VCaP (cell line): Measurements from ENCODE around the gene RPS25.

Experiments used
- H3K27ac ChIP-seq: fragments of 450-650 bp; 2 replicates; pipeline ENCODE4 v1.5.1; 2017
- TF ChIP-seq, protein P1 (sequence below): fragments of 450-650 bp; conservative IDR thresholded peaks from 2 replicates; pipeline ENCODE4 v1.5.1; 2017; ENCODE audit warnings: mild to moderate bottlenecking, moderate library complexity

The RPS25 gene

DNA sequence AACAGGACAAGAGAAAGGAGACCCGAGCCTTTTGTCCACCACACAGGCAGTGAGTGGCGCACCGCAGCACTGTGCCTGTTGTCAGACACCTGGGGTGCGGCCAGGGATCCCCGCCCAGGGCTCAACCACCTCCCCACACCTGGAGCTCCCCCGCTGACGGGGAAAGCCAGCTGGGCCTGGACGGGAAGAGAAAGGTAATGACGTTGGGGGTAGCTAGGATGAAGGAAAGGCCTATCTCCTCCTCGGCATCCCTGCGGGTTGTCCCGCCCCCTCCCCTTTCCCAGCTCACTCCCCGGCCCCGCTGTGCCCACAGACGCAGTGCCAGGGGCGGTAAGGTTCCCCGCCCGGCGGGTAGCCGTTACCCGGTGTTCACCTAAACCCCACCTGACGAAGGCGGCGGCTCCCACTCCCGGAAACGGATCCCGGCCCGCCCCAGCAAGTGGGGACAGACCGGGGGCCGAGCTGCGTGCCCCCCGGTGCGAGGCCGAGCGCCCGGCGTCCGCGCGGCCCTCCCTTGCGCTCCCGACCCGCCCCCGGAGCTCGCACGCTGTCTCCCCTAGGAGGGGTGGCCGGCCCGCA lies 38.4 kb upstream of the RPS25 start:
- H3K27ac ChIP-seq, result peak overlapping the region; percentile 89
- TF ChIP-seq, protein P1, sequence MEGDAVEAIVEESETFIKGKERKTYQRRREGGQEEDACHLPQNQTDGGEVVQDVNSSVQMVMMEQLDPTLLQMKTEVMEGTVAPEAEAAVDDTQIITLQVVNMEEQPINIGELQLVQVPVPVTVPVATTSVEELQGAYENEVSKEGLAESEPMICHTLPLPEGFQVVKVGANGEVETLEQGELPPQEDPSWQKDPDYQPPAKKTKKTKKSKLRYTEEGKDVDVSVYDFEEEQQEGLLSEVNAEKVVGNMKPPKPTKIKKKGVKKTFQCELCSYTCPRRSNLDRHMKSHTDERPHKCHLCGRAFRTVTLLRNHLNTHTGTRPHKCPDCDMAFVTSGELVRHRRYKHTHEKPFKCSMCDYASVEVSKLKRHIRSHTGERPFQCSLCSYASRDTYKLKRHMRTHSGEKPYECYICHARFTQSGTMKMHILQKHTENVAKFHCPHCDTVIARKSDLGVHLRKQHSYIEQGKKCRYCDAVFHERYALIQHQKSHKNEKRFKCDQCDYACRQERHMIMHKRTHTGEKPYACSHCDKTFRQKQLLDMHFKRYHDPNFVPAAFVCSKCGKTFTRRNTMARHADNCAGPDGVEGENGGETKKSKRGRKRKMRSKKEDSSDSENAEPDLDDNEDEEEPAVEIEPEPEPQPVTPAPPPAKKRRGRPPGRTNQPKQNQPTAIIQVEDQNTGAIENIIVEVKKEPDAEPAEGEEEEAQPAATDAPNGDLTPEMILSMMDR, result no peak

DNA sequence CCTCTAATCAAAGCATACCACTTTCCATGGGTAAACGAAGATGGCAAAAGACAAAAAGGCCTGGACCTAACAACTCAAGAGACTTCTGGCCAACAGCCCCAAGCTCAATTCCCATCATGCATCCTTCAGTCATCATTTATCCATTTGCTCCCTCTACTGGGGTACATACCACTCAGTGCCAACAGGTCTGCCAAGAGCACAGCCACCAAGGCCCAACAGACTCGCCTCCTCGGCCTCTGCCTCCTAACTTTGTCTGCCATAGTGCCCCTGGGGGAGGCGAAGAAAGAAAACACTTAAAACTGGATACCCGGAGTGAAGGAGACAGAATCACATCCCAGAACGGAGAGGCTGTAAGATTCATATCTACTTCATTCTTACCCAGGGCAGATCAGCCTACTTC lies 37.8 kb upstream of the RPS25 start:
- peak overlapping the region; percentile 89 for H3K27ac ChIP-seq
- TF ChIP-seq, protein P1, result 0 out of 2 replicates have a peak, but pooled peaks have one; percentile 21

DNA sequence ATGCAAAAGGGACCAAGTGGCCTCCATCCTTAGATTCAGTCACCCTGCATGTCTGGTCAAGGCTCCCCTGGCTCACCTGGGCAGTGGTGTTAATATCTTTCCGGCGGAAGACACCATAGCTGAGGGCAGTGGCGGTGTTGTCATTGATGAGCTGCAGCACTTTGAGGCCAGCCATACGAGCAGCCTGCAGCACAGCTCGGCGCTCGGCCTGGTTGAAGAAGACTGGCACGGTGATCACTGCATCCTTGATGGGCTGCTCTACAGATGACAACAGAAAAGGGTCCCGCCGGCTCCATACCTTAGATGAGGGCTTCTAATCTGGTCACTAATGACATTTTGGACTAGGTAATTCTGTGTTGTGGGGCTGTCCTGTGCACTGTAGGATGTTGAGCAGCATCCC lies 36.3 kb upstream of the RPS25 start:
- no peak overlapping the region for H3K27ac ChIP-seq
- TF ChIP-seq, protein P1, result no peak

DNA sequence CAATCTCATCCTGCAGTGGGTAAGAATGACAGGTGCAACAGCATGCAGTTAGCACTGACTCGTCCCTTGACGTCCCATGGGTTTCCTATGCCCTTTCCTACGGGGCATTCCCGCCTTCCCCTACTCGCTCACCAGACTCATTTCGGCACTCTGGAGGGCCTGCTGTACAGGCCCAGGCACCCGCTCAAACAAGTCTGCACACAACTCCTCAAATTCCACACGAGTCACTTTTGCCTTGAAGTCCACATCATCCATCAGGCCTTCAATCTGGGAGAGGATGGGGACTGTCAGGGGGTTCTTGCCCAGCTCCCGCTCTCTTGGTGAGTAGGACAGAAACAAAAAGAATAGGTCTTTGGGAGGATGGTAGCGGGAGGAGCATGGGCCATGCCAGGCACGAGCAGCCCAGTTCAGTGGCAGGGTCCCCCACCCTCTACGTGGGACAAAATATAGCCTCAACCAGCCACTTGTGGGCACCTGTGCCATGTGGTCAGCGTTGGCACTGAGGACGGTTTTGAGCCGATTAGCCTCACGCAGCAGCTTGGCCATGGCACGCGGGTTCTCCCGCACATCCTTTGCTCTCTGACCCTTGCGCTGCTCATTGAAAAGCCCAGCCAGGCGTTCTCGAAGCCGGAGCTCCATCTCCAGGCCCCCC lies 34.1 kb upstream of the RPS25 start:
- no peak overlapping the region for H3K27ac ChIP-seq
- TF ChIP-seq, protein P1, result no peak

DNA sequence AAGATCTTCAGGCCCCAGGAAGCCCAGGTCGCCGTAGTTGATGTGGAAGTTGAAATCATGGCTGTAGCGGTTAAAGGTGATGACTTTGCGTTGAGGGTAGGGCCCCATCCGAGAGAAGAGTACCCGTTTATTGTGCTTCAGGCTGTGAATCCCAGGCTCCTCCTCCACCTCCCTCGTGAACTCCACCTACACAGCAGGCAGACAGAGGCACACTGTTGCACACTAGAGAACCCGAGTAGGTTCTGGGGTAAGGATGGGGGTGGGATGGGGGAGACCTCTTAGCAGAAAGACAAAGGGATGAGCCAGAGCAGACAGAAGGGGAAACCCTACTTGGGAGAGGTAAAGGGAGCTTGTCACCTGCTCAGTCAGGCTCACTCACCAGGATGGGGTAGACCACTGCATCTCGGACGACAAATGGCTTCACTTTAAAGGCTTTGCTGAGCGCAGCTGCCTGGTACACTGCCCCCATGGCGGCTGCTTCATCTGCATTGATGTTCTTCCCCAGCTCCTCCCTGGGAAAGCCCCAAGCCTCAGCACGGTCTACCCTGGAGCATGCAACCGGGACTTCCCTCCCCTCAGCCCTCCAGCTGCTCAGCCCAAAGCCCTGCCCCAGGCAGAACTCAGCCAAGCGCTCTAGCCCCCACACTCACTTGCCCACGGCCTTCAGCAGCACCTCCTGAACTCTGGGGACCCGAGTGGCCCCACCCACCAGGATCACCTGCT lies 33.5 kb upstream of the RPS25 start:
- TF ChIP-seq, protein P1, result no peak
- no peak overlapping the region for H3K27ac ChIP-seq

DNA sequence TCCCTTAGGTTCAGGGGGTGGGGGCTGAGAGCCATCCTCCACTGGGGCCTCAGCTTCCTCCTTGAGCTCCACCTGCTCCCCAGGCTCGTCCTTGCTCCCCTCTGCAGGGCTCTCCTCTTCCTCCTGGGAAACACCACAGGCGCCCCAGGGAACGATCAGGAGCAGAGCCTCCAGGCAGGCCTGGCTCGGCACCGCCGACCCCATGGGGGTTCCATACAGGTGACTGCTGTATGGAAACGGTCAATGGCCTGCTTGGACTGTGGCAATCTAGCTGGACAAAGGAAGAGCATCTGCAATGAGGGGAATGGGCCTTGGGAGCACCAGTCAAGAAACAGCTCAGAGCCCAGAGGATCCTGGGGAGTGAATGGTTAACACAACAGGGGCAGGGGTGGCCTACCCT lies 30.9 kb upstream of the RPS25 start:
- H3K27ac ChIP-seq, result no peak overlapping the region
- TF ChIP-seq, protein P1, result no peak

DNA sequence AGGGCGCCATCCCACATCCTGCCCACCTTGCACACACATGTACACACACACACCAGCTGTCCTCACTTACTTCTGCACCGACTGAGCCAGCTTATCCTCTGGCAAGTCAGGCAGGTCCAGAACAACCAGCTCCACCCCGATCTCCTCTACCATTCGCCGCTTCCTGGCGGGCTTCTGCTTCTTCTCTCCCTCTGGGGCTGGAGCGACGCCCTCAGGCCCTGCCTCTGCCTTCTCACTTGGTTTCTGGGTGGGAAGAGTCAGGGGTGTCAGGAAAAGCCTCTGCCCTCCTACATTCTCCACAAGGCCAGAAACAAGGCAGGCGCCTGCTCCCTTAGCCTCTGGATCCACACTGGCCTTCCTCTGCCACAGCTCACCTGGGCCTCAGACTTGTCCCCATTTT lies 30.5 kb upstream of the RPS25 start:
- TF ChIP-seq, protein P1, result no peak
- H3K27ac ChIP-seq, result no peak overlapping the region
